LNCAP (cell line): Measurements from ENCODE around the gene CBX4.

ENCODE experiments used
- TF ChIP-seq, protein P1 (sequence below): fragments of 450-650 bp; IDR thresholded peaks from 2 replicates; pipeline ENCODE4 v1.5.1; 2017; ENCODE audit warnings: mild to moderate bottlenecking

The CBX4 gene

DNA sequence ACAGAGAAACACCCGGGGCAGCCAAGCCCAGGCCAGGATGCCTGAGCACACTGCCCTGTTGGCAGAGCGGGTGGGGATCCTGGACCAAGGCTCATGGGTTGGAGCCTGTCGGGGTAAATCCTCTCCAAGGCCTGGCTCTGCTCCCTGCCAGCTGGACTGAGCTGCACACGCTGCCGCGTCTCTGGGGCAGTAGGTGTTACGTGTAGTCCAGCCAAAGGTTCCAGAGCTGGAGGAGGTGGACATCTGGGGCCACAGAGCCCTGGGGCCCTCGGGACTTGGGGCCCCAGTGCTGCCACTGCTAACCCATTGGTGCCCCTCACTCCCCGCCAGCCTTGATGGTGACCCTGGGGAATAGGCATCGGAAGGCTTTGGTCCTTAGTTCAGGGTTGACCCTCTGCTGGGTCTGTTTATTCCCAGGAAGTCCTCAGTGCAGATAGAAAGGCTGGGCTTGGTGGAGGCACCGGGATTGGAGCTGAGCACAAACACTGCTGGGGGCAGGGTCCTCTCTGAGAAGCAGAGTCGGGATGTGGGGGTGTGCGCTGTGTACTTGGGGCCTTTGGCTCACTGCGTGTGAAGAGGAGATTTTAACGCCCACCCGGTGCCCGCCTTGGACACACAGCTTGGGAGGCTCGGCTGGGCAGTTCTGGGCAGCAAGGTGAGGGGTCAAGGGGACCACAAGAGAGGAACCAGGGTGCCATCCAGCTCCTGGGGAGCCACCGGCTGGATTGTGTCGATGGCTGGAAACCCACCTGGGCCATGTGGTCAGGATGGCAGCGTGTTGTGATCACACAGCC, 16.3 kb upstream of the CBX4 start:
- TF ChIP-seq, protein P1, sequence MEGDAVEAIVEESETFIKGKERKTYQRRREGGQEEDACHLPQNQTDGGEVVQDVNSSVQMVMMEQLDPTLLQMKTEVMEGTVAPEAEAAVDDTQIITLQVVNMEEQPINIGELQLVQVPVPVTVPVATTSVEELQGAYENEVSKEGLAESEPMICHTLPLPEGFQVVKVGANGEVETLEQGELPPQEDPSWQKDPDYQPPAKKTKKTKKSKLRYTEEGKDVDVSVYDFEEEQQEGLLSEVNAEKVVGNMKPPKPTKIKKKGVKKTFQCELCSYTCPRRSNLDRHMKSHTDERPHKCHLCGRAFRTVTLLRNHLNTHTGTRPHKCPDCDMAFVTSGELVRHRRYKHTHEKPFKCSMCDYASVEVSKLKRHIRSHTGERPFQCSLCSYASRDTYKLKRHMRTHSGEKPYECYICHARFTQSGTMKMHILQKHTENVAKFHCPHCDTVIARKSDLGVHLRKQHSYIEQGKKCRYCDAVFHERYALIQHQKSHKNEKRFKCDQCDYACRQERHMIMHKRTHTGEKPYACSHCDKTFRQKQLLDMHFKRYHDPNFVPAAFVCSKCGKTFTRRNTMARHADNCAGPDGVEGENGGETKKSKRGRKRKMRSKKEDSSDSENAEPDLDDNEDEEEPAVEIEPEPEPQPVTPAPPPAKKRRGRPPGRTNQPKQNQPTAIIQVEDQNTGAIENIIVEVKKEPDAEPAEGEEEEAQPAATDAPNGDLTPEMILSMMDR, result no peak

DNA sequence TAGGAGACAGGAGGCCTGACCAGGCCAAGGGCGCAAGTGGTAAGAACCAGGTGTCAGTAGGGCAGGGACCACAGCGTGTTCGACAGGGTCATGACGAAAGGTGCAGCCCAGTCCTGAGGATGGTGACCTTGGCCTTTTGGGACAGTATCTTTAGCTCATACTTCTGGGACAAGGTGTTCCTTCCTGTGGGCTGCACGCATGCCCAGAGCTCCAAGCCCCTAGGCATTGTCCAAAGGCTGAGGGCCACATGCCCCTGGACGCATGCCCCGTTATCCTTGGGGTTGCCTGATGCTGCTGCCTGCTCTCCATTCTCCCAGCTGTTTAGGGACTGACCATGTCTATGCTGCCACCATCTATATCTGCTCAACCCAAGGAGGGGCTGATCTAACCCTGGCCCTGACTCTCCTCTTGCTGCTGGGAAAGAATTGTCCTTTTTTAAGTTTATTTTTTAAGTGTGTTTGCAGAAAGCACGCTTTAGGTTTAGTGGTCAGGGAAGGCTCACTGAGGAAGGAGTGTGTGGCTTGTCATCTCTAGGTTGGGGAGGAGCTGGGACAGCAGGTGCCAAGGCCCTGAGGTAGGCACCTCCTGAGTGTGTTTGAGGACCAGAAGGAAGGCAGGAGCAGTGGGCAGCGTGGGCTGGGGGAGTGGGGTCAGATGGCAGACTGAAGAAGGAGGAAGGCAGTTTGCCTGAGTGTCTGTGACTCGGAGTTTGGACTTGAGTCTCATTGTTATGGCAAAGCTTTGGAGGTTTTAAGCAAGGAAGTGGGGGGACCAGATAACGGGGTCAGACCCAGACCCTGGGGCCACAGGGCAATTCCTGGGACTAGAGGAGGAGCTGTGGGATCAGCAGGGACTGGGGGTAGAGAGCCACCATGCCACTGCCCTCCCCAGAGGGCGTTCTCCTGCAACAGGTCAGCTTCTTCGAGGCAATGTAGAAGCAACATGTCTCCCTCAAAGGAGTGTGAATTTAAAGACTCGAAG, 15.1 kb upstream of the CBX4 start:
- TF ChIP-seq, protein P1, result no peak

DNA sequence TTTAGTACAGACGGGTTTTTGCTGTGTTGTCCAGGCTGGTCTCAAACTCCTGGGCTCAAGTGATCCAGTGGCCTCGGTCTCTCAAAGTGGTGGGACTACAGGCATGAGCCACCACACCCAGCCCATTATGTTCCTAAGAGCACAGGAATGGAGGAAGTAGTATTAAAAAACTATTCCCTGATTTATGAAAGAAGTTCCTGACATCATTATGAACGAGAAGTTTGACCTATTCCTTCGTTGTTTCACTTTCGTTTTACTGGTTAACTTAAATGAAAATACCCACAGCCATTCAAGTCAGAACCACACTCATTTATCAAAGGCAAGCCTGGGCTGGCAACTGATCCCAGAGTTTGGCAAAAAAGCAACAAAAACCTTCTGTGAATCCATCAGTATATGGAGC, 13.5 kb upstream of the CBX4 start:
- TF ChIP-seq, protein P1, result no peak

DNA sequence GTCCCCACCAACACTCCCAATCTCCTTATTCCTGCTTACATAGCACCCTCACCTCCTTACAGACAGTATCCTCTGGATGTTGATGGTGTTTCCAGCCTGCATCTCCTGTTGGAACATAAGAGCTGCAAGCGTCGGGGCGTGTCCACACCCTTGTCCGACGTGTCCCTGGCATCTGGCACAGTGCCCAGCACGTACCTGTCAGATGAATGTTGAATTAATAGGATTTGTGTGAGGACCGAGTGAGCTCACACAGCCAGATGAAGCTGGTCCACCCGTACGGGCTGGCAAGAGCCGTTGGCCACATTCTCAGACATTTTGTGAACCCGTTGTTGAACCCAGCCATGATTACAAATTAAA, 12.2 kb upstream of the CBX4 start:
- TF ChIP-seq, protein P1, result no peak

DNA sequence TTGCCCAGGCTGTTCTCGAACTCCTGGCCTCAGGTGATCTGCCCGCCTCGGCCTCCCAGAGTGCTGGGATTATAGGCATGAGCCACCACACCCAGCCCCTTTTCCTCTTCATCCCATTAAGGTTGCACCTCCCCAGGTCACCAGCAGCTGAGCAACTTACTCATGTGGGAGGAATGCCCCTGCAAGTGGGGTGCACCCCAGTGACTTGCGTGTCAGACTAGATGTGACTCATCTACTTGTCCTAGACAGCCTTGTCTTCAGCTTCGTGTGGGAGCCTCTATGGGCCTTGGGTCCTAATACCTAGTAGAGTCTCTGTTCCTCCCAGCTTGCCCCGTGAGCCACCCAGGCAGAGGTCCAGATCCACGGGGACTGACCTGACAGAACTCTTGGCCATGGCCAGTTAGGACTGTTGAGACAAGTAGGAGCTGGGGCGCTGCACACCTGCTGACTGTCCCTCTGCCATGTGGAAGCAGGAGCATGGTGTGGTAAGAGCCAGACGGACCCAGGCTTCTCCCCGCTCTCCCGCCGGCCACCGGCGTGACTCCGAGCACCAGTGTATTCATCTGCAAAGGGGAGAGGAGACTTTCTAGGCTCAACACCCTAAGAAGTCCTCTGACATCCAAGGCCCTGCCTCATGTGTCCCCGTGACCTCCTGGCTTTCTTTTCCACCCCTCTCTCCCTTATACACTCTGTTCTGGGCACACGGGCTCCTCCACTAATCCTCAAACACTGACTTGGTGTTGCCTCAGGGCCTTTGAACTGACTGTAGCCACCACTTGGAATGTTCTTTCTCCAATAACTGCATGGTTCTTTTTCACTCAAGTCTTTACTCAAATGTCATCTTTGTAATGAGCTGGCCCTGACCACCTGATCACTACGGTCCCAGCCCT, 11.6 kb upstream of the CBX4 start:
- TF ChIP-seq, protein P1, result no peak

DNA sequence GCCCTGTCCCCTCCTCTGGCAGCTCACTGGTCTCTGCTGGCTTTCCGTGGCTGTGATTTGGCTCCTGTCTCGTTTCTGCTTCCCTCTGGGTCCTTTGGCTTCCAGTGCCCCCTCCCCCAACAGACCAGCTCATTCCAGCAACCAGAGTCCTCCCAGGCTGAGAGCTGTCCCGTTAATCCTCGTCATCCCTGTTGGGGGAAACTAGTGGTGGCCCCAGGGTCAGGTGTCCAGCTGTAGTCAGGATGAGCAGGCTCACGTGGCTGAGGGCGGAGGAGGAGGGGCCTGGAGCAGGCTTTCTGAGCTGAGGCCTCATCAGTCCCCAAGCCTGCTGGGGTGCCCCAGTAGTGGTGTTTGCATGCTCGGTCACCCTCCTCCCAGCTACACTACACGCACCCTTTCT, 10.7 kb upstream of the CBX4 start:
- TF ChIP-seq, protein P1, result no peak

DNA sequence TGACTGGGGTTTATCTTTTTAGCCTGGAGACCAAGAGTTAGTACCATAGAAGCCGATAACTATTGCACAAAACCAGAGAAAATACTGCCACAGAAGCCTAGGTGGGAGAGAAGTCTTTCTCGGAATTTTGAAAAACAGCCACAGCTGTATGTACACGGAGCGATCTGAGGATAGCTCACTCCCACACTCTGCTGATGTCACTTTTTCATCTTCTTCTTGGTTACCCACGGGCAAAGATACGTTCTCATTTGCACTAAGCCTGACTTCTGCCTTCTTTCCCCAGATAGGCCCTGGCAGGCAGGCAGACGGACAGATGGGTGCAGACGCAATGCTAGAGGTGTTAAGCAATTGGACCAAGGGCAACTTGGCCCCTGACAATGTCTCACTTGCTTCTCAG, 9.1 kb upstream of the CBX4 start:
- TF ChIP-seq, protein P1, result no peak
